MV-4-11 (cell line): ENCODE data around the gene PREPL.

Source experiments
- DNase-seq: peaks from one replicate; lab custom pipeline; 2025; lab: John Stamatoyannopoulos, UW

The PREPL gene

DNA sequence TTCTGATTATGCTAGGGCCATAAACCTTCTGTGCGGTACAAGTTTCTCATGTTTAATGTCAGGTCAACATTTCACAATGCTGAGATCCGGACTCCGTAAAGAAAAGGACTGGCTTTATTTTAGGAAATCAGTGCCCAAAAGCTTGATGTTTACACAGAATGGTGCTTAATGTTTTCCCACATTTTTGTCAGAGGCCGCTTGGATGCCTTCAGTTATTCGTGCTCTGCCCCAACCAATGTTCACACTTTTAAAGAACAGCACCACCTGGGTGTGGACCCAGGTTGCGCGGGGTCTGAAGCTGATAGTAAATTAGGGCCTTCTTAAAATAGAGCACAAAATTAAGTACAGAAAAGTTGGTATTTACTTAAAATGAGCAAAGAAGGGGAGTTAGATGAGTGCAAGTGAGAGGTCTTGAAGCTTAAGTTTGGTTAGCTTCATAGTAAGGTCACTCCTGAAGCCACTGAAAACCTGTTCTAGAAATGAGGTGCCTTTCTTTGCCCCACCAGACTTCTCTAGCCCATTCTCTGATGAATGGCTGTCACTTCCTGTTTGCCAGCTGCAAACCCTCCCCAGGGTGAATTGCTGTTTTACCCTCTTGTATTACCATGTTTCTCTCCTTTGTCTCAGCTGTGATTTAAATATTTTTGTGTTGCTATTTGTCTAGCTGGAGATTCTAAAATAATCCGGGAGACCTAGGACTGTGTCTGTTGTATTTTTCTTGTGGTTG is 65.5 kb downstream of the PREPL start:
- DNase-seq: no peak

DNA sequence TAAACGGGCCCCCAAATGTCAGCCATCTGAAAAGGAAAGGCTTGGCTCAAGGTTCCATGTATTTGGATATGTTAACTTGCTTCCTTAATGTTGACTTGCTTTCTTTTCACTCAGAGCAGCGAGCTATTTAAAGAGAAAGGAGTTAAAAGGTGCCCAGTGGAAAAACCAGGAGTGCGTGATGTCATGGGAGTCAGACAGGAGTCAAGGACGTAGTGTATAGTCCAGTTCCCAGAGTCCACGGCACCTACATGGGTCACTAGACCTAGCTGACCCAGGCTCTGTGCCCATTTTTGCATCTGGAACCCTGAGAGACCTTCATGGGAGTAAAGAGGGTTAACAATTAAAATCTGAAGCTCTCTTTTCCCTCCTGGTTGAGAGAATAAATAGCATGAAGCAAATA is 66.2 kb downstream of the PREPL start:
- DNase-seq: no peak

DNA sequence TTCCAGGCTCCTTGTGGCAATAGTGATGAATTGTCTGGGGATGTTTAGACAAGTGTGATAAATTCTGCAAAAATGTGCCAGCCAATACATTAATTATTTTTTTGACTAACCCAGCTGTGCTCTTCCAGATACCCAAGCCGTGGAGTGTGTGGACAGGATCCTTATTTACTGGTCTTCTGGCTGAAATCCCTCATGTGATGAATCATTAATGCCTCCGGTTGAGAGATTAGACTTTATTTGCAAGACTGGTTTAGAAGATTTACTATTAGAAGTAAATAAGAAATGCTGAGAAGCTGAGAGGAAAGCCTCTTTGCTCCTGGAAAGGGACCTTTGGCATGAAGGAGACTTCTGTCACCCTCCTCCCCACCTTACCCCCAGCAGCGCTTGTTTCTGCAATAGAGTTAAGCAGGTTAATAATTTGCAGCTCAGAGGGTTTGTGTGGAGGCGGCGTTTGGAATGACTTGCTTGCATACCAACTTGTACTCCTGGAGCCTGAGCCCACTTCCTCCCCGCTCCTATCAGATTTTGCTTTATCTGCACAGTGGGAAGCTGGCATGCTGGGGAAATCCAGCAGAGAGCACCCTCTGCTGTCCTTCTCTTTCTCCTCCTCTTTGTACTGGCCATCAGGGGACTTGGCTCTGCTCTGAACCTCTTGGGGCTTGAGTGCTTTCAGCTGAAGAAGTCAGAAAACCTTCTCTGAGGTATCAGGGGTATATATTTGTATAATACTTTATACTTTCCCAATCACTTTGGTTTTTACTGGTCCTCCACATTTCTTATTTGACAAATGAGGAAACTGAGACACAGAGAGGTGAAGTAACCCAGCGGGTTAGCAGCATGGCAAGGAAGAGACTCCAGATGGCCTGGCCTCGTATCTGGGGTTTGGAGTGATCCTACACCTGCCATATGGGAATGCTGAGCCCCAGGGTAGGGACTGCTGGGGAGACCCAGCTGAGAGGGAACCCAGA is 69.7 kb downstream of the PREPL start:
- peak; percentile 40 for DNase-seq

DNA sequence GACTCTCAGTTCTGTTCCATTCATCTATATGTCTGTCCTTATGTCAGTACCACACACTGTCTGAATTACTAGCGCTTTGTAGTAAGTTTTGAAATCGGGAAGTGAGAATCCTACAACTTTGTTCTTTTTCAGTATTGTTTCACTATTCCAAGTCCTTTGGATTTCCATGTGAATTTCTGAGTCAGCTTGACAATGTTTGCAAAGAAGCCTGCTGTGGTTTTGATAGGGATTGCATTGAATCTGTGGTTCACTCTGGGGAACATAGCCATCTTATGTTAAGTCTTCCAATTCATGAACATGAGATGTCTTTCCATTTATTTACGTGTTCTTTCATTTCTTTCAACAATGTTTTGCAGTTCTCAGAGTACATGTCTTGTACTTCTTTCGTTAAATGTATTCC is 71.0 kb downstream of the PREPL start:
- peak; percentile 58 for DNase-seq

DNA sequence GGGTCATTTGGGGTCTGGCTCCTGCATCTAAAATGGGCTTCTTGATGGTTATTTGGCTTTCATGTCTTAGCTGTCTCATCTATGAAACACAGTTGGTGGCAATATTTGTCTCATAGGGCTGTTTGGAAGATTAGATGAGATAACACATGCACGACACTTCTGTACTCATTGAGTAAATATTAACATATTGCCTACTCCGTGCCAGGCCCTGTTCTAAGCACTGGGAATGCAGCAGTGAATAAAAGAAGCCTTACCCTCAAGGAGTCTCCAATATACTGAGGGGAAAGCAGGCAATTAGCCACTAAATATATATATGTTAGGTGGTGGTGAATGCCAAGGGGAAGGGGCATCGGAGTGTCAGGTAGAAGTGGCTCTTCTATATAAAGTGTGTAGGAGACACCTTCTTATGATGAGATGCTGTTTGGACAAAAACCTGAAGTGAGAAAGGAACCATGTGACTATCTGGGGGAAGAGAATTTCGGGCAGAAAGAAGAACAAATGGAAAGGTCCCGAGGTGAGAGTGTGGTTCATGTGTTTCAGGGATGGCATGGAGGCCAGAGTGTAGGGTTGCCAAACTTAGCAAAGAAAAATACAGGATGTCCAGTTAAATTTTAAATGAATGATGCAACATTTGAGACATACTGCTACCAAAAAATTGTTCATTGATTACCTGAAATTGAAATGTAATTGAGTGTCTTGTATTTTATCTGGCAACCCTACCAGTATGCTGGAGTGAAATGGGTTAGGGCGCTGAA is 74.2 kb downstream of the PREPL start:
- DNase-seq: no peak

DNA sequence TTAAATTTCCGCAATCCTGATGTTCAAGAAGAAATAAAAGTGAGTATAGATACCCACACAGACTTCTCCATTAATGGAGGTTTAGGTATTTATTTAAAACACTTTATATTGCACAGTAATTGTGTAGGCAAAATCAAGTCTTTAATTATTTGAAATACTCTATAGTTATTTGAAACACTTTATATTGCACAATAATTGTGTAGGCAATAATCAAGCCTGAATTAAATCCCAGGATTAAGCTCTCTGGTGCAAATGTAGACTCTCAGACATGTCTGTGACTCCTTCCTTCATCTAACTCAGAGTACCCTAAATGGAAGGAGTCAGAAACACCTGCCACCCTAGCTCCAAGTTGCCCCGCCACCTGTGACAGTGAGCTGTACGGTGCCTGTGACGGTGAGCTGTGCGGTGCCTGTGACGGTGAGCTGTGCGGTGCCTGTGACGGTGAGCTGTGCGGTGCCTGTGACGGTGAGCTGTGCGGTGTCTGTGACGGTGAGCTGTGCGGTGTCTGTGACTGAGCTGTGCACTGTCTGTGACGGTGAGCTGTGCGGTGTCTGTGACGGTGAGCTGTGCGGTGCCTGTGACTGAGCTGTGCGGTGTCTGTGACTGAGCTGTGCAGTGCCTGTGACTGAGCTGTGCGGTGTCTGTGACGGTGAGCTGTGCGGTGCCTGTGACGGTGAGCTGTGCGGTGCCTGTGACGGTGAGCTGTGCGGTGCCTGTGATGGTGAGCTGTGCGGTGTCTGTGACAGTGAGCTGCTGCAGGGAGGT is 75.0 kb downstream of the PREPL start:
- DNase-seq: no peak

DNA sequence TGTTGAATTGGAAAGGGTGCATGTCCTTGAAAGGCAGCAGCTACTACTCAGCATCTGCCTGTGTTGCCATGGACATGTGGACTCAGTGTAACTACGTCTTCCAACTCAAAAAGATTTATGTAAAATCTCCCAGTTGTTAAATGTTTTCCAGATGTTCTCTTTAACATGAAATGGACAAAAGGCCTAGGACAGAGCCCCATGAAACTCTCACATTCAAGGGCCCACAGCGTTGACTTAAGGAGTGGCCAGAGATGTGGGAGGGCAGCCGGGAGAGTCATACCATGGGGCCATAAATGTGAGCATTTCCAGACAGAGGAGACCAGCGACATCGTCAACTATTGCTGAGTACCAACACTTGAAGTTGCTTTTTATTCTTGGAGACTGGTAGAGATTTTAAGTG is 76.1 kb downstream of the PREPL start:
- DNase-seq: no peak

DNA sequence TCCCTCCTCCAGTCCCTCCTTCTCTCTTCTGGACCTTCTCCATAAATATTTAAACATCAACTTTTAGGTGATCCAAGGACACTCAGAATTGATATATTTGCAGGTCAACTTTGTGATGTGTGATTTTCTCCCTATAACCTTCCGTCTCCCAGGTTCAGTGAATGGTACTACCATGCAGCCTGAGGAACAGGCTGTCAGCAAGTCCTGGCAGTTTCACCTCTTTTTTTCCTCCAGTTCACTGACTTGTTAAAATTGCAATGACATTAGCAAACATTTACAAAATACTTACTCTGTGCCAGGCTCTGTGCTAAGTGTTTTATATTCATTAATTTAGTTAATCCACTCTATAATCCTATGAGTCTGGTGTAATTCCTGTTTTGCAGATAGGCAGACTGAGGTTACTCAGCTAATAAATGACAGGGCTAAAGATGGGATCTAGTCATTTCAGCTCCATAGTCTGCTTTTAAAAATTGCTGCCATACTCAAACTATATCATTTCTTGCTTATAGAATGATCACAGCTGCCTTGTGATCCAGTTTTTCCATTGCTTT is 78.1 kb downstream of the PREPL start:
- DNase-seq: no peak

DNA sequence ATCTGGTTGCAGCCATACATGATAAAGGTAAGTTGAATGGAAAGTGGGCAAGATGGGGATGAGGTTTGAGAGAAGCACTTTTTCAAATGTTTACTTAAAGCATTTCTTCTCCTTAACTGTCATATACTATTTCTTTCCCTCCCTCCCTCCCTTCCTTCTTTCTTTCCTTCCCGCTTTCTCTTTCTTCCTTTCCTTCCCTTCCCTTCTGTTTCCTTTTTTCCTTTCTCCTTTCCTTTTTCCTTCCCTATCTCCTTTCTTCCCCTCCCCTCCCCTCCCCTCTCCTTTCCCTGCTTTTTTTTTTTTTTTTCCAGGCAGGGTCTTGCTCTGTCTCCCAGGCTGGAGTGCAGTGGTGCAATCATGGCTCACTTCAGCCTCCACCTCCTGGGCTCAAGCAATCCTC is 80.4 kb downstream of the PREPL start:
- no peak for DNase-seq

DNA sequence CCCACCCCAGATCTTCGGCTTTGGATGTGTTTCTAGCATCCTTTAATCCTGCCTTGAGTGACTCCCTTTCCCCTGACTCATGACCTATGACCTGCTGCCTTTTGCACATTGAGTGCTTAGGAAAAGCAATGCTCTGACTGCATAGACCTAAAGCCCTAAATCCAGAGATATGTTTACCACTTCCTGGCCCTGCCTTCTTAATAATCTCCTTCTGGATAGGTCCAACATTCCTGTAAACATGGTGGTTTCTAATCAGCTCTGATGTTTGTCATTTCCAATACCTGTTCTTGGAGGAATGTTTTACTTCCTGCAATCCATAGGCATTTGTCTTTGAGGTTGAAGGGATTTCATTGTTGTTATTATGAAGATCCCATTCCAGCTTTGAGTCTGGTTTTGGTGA is 83.8 kb downstream of the PREPL start:
- no peak for DNase-seq

DNA sequence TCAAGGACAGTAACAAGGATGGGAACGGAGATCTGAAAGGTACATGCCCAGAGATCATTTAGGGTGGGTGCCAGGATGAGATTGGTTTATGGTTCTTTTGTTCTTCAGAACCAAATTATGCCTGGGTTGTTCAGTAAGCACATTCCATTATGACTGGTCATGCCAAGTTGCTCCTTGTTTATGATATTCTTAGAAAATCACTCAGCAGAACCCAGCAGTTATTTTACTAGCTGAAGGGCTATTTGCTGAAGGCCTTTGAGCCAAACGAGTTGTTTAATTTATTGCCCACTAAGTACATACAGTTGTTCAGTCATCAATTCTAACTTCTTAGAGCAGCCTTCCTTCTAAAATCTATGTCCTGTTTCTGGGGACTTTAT is 85.4 kb downstream of the PREPL start:
- no peak for DNase-seq

DNA sequence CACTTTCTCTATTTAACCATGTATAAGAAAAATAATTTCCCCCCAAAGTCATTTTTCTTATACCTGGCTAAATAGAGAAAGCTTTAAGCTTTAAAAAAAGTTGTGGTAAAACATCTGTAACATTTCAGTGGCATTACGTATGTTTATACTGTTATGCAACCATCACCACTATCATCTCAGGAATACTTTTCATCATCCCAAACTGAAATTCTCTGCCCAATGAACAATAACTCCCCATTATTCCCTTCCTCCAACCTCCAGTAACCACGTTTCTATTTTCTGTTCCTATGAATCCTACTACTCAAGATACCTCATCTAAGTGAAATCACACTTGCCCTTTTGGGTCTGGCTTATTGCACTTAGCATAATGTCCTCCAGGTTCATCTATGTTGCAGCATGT is 87.7 kb downstream of the PREPL start:
- no peak for DNase-seq

DNA sequence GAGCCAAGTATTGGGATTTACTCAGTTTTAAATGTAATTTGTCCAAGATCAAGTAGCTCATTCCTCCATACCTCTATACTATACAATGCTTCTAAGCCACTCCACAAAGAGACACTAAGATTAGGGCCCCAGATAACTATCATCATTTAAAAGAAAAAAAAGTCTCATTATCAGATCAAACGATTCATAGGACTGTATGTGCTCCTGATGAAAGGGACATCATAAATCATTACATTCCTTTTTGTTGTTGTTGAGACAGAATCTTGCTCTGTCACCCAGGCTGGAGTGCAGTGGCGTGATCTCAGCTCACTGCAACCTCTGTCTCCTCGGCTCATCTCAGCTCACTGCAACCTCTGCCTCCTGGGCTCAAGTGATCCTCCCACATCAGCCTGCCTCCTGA is 88.2 kb downstream of the PREPL start:
- DNase-seq: no peak

DNA sequence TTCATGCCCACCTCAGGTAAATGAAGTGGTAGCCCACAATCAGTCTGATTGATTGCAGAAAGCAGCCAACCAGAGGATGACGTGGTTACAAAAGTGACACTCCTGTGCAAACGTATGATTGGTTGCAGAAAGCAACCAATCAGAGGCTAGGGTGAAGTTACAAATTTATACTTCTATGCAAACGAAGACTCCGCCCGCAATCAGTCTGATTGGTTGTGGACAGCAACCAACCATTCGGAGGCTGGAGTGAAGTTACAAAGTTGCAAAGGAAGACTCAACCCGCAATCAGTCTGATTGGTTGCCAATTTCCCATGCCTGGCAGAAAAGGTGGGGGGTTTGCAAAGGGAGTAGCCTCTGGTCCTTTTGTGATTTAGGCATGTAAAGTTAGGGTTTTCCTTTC is 90.0 kb downstream of the PREPL start:
- no peak for DNase-seq

DNA sequence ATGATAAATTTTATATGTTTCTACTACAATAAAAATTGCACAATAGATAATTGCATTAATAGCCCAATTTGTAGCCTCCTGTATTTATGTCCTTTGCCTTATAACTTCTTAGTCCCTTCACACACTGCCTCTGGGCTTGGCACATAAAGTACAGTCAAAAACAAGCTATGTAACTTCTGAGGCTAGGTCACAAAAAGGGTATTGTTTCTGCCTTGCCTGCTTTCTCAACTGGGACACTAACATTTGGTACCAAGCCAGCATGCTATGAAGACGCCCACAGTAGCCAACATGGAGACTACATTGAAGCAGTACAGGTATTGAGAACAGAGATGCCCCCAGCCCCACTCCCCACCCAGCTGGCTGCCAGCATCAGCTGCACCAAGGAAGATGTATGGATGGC is 91.5 kb downstream of the PREPL start:
- DNase-seq: no peak

DNA sequence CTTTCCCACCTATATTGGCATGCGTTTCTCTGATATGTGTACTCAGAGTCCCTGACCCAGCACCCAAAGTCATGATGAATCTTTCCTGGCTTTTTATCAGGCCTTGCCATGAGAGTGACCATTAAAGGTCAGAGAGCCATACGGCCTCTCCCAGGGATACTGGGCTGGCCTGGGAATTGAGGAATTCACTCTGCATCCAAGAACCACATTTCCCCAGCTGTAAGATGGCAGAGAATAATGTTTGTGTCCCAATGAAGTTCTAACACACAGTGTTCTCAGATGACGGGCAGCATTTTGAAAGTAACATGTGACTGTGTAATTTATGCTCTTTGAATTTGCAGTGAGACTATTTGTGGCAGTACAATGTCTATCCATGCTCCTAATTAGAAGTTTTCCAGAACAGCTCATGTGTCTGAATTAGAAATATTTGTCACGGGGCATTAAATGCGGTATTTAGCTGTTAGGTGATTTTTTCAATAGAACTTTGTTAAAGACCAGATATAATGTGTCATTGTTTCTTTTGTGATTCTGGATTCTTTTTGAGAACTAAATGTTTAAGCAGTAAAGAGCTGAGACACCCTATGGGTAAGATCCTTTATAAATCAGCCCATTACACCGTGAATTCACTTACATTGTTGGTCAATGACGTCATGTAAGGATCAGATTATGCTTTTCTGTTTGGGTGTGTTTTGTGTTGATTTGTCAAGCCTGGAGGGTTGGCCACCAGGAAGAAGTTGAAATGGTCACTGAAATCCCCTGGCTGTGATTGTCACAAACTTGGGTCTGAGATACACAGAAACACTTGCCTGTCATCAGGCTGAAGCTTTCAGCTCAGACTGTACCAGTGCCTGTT is 93.3 kb downstream of the PREPL start:
- DNase-seq: no peak
